ENCODE results near the gene ATP7A. TPM values are rescaled to one million over a fixed set of nuclear protein-coding genes. Genes with fewer than 3 reads are reported as not detected.
"Not testable (repeated sequence)": the region's sequence is repeated elsewhere in the genome, so short reads cannot be mapped to it uniquely, and the experiment has no call there.

ATP7A gene
- total RNA-seq, 2 experiments from 2014 or later, result 11.9 to 13.3 TPM

GRCh38 chrX:77919370-77919769 is 8.9 kb downstream of the ATP7A start:
- H3K4me3 Mint-ChIP-seq; H3K27ac Mint-ChIP-seq; H3K36me3 Mint-ChIP-seq (ENCODE audit: low read depth); CTCF ChIA-PET; H3K9me3 Mint-ChIP-seq; POLR2A ChIA-PET; H3K27me3 Mint-ChIP-seq; DNase-seq: not testable (repeated sequence)
- peaks cover 14% of the 10 kb centered on the region for H3K4me1 Mint-ChIP-seq

- no peak for DNase-seq
- H3K9me3 Mint-ChIP-seq, result no peaks in the 10 kb centered on the region
- POLR2A ChIA-PET, result no interaction called here
- peaks cover 10% of the 10 kb centered on the region for H3K4me1 Mint-ChIP-seq
- H3K4me3 Mint-ChIP-seq, result no peak overlapping the region
- H3K27ac Mint-ChIP-seq, result no peak overlapping the region
- H3K36me3 Mint-ChIP-seq (ENCODE audit: low read depth), result peaks cover 5% of the 10 kb centered on the region
- H3K27me3 Mint-ChIP-seq, result no peaks in the 10 kb centered on the region
- CTCF ChIA-PET, result no interaction called here
Observed at GRCh38 chrX:77922787-77923186, 12.3 kb downstream of the ATP7A start.

- H3K4me3 Mint-ChIP-seq, result no peak overlapping the region
- no peaks in the 10 kb centered on the region for H3K27me3 Mint-ChIP-seq
- DNase-seq, result no peak
- H3K36me3 Mint-ChIP-seq (ENCODE audit: low read depth), result peaks cover 7% of the 10 kb centered on the region
- H3K27ac Mint-ChIP-seq, result no peak overlapping the region
- H3K9me3 Mint-ChIP-seq, result no peaks in the 10 kb centered on the region
- ChIA-PET CTCF (no interaction called here), POLR2A (no interaction called here)
- H3K4me1 Mint-ChIP-seq, result peaks cover 7% of the 10 kb centered on the region
Observed at GRCh38 chrX:77924320-77924859, 13.9 kb downstream of the ATP7A start.

- POLR2A ChIA-PET, result no interaction called here
Observed at GRCh38 chrX:77925764-77926163, 15.3 kb downstream of the ATP7A start.

GRCh38 chrX:77930581-77930980 is 20.1 kb downstream of the ATP7A start:
- ChIA-PET POLR2A (no interaction called here), CTCF (interaction anchor here (0.6 to 1.5 kb wide), 2 partner anchors 20 to 112 kb away, joined by 3 to 4 read pairs; partner anchors contain the start of gene ATP7A)
- H3K4me1 Mint-ChIP-seq, result peaks cover 4% of the 10 kb centered on the region
- no peak overlapping the region for H3K4me3 Mint-ChIP-seq
- H3K9me3 Mint-ChIP-seq, result no peaks in the 10 kb centered on the region
- no peak overlapping the region for H3K27ac Mint-ChIP-seq
- H3K27me3 Mint-ChIP-seq, result no peaks in the 10 kb centered on the region
- peaks cover 14% of the 10 kb centered on the region for H3K36me3 Mint-ChIP-seq (ENCODE audit: low read depth)
- no peak for DNase-seq

More at GRCh38 chrX:77925764-77926163, 15.3 kb downstream of the ATP7A start:
- Mint-ChIP-seq H3K36me3 (ENCODE audit: low read depth) (peaks cover 12% of the 10 kb centered on the region), H3K9me3 (no peaks in the 10 kb centered on the region), H3K4me1 (peaks cover 7% of the 10 kb centered on the region), H3K4me3 (no peak overlapping the region), H3K27me3 (no peaks in the 10 kb centered on the region), H3K27ac (no peak overlapping the region)
- CTCF ChIA-PET, result no interaction called here
- no peak for DNase-seq

- CTCF ChIA-PET, result no interaction called here
- H3K9me3 Mint-ChIP-seq, result no peaks in the 10 kb centered on the region
- POLR2A ChIA-PET, result no interaction called here
Observed at GRCh38 chrX:77935886-77936285, 25.4 kb downstream of the ATP7A start.

GRCh38 chrX:77936299-77936698 is 25.8 kb downstream of the ATP7A start:
- no peak overlapping the region for H3K27ac Mint-ChIP-seq
- ChIA-PET CTCF (no interaction called here), POLR2A (no interaction called here)
- peaks cover 6% of the 10 kb centered on the region for H3K36me3 Mint-ChIP-seq (ENCODE audit: low read depth)
- no peaks in the 10 kb centered on the region for H3K27me3 Mint-ChIP-seq
- H3K9me3 Mint-ChIP-seq, result no peaks in the 10 kb centered on the region
- H3K4me1 Mint-ChIP-seq, result no peaks in the 10 kb centered on the region
- no peak for DNase-seq
- H3K4me3 Mint-ChIP-seq, result no peak overlapping the region

More at GRCh38 chrX:77935886-77936285, 25.4 kb downstream of the ATP7A start:
- H3K4me3 Mint-ChIP-seq, result no peak overlapping the region
- H3K36me3 Mint-ChIP-seq (ENCODE audit: low read depth), result peaks cover 8% of the 10 kb centered on the region
- no peak for DNase-seq
- H3K27ac Mint-ChIP-seq, result no peak overlapping the region
- H3K4me1 Mint-ChIP-seq, result no peaks in the 10 kb centered on the region
- H3K27me3 Mint-ChIP-seq, result no peaks in the 10 kb centered on the region

GRCh38 chrX:77937291-77937690 is 26.8 kb downstream of the ATP7A start:
- Mint-ChIP-seq H3K4me3 (no peak overlapping the region), H3K27ac (no peak overlapping the region)
- CTCF ChIA-PET, result no interaction called here

GRCh38 chrX:77938083-77938680 is 27.7 kb downstream of the ATP7A start:
- Mint-ChIP-seq H3K36me3 (ENCODE audit: low read depth) (peaks cover 3% of the 10 kb centered on the region), H3K27me3 (no peaks in the 10 kb centered on the region), H3K4me1 (peaks cover 1% of the 10 kb centered on the region), H3K9me3 (no peaks in the 10 kb centered on the region), H3K27ac (no peak overlapping the region), H3K4me3 (no peak overlapping the region)
- ChIA-PET CTCF (no interaction called here), POLR2A (no interaction called here)
- no peak for DNase-seq

More at GRCh38 chrX:77937291-77937690, 26.8 kb downstream of the ATP7A start:
- no peaks in the 10 kb centered on the region for H3K27me3 Mint-ChIP-seq
- DNase-seq, result no peak
- H3K4me1 Mint-ChIP-seq, result no peaks in the 10 kb centered on the region
- H3K36me3 Mint-ChIP-seq (ENCODE audit: low read depth), result peaks cover 6% of the 10 kb centered on the region
- H3K9me3 Mint-ChIP-seq, result no peaks in the 10 kb centered on the region
- POLR2A ChIA-PET, result no interaction called here

GRCh38 chrX:77945031-77945430 is 34.5 kb downstream of the ATP7A start:
- H3K9me3 Mint-ChIP-seq; H3K27me3 Mint-ChIP-seq; H3K4me3 Mint-ChIP-seq; POLR2A ChIA-PET; H3K27ac Mint-ChIP-seq; H3K4me1 Mint-ChIP-seq; H3K36me3 Mint-ChIP-seq (ENCODE audit: low read depth); DNase-seq: not testable (repeated sequence)
- CTCF ChIA-PET, result interaction anchor here (1.2 kb wide), 1 partner anchor 46 kb away, joined by 5 read pairs; no protein-coding TSS in a partner anchor

- Mint-ChIP-seq H3K9me3 (no peaks in the 10 kb centered on the region), H3K27ac (no peak overlapping the region), H3K4me1 (peaks cover 7% of the 10 kb centered on the region), H3K4me3 (no peak overlapping the region), H3K36me3 (ENCODE audit: low read depth) (peaks cover 2% of the 10 kb centered on the region), H3K27me3 (no peaks in the 10 kb centered on the region)
- ChIA-PET POLR2A (no interaction called here), CTCF (interaction anchor here (1.2 kb wide), 1 partner anchor 47 kb away, joined by 5 read pairs; no protein-coding TSS in a partner anchor)
- DNase-seq, result no peak
Observed at GRCh38 chrX:77945910-77946545, 35.5 kb downstream of the ATP7A start.

GRCh38 chrX:77946571-77946970 is 36.1 kb downstream of the ATP7A start:
- no peak for DNase-seq
- ChIA-PET POLR2A (no interaction called here), CTCF (no interaction called here)
- Mint-ChIP-seq H3K27me3 (no peaks in the 10 kb centered on the region), H3K27ac (no peak overlapping the region), H3K4me1 (peaks cover 7% of the 10 kb centered on the region), H3K36me3 (ENCODE audit: low read depth) (peaks cover 2% of the 10 kb centered on the region), H3K9me3 (no peaks in the 10 kb centered on the region), H3K4me3 (no peak overlapping the region)

- H3K4me3 Mint-ChIP-seq, result no peak overlapping the region
- no peaks in the 10 kb centered on the region for H3K9me3 Mint-ChIP-seq
- H3K36me3 Mint-ChIP-seq (ENCODE audit: low read depth), result peaks cover 2% of the 10 kb centered on the region
- ChIA-PET POLR2A (no interaction called here), CTCF (no interaction called here)
- H3K4me1 Mint-ChIP-seq, result peaks cover 10% of the 10 kb centered on the region
- H3K27ac Mint-ChIP-seq, result no peak overlapping the region
- DNase-seq, result no peak
- no peaks in the 10 kb centered on the region for H3K27me3 Mint-ChIP-seq
Observed at GRCh38 chrX:77949840-77950239, 39.3 kb downstream of the ATP7A start.

- ChIA-PET CTCF (no interaction called here), POLR2A (no interaction called here)
- no peak overlapping the region for H3K4me3 Mint-ChIP-seq
- H3K36me3 Mint-ChIP-seq (ENCODE audit: low read depth), result peaks cover 6% of the 10 kb centered on the region
- no peak overlapping the region for H3K27ac Mint-ChIP-seq
- peaks cover 2% of the 10 kb centered on the region for H3K9me3 Mint-ChIP-seq
- peaks cover 12% of the 10 kb centered on the region for H3K4me1 Mint-ChIP-seq
- H3K27me3 Mint-ChIP-seq, result no peaks in the 10 kb centered on the region
- no peak for DNase-seq
Observed at GRCh38 chrX:77952173-77952572, 41.7 kb downstream of the ATP7A start.

All from activated CD4-positive, alpha-beta T cell treated with anti-CD3 and anti-CD28 coated beads, Interleukin-2, amount 10 ng/mL, durations not matched to agents 7 days and 5 days (primary cell).